Suppressor macrophage (primary cell): ENCODE measurements around the gene ABI1.
A peak's percentile ranks its signal among the peaks of the same experiment; 100 is the strongest.
"Not testable (repeated sequence)": the region's sequence is repeated elsewhere in the genome, so short reads cannot be mapped to it uniquely, and the experiment has no call there.

ENCODE experiments used
- DNase-seq, 4 experiments: peaks; one replicate each; pipeline ENCODE4 v3.0.0-alpha.2; 2020 to 2022
- total RNA-seq, 17 experiments: gene quantifications; one replicate each; lab custom pipeline; 2026; ENCODE audit warnings: mixed read lengths in 6 of 17, inconsistent platforms in 3 of 17; lab: John Stamatoyannopoulos, UW

Gene ABI1
- 126 to 515 (median 223) reads per million in 17 experiments for total RNA-seq

DNA sequence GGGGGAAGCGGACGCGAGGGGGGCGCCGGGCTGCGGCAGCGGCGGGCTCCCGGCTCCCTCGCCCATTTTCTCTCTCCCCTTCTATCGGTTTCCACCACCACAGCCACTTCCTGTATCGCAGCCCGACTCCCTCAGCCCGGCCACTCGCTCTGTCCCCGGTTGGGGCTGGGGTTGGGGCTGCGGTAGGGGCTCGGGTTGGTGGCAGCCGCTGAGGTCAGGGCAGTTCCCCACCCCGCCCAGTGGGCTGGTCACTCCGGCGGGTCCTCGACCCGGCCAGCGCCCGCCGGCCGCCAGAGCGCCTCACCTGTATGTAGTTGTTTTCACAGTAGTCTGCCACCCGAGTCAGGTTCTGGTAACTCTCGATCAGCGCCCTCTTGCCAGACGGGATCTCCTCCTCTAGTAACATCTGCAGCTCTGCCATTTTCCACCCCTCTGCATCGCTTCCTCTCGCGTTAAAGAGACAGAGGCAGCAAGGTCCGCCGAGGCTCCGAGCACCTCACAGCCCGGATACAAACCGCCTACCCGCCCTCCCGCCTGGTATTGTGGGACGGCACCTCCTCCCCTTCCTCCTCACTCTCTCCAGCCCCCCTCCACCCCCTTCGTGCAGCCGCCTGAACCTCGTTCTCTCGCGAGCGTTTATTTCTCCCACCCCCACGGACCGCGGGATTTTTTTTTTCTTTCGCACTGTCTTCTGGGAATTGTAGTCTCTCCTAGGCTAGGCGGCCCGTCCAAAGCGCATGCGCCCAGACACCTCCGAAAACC lies at the start of gene ABI1:
Gene ABI1 (minus strand): TSS at position 516 of the 762 bp plus-strand sequence. CDS start 95 bp downstream, at position 421.
- peak; percentile 99 to 100 (median 100) for DNase-seq

DNA sequence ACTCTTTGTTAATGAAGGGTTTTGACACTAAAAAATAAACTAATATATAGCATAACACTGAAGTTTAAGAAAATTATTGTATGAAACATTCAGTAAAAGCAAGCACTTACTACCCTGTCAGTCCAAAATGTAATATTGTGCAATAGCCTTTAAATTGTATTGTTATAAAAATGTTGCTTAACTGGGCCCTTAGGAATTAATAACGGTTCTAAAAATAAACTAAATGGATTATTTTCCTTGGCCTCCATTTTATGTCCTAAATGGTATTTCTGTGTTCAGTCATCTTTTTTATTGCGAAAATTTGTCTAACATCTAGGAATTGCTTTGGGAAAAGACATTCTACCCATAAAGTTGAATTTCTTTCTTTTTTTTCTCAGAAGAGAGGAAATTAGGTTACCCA lies 49.0 kb upstream of the ABI1 start:
- no peak for DNase-seq

DNA sequence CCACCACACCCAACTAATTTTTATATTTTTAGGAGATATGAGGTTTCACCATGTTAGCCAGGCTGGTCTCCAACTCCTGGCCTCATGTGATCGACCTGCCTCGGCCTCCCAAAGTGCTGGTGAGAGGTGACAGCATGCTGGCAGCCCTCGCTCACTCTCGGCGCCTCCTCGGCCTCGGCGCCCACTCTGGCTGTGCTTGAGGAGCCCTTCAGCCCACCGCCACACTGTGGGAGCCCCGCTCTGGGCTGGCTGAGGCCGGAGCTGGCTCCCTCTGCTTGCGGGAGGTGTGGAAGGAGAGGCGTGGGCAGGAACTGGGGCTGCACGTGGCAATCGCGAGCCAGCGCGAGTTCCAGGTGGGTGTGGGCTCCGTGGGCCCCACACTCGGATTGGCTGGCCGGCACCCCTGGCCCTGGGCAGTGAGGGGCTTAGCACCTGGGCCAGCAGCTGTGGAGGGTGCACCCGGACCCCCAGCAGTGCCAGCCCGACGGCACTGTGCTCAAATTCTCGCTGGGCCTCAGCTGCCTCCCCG lies 44.6 kb upstream of the ABI1 start:
- DNase-seq, result not testable (repeated sequence)

DNA sequence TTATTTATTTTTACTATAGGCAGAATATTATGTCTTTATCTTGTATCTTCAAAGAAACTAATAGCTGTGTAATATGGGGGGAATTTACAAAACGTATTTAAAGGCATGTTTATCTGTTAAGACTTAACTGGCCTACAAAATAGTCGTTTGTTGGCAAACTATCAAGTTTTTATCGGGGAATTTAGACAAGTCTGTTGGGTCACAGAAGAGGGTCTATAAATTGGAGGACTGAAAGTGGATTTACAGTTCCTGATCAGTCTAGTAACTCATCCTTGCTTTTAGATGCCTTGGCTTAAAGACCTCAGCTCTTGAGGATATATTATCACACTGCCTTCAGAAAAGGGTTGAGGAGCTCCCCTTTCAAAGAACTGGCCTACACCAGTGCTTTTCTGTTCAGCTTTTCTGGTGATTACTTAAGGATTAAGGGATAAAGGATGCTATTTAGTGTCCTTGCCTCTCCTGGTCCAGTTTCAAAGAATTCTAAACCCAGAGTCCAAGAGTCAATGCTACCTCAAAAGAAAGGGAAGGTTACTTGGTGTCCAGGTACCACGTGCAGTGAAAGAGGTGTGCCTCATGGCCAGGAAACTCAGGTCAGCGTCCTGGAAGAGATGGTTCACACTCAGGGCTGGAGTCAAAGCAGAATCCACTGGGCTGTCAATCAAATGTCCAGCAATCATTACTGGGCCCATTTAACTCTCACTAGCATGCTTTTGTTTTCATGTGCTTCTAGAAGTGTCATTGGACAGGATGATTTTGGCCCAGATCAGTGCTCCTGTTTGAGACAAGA lies 42.9 kb upstream of the ABI1 start:
- DNase-seq, result no peak

DNA sequence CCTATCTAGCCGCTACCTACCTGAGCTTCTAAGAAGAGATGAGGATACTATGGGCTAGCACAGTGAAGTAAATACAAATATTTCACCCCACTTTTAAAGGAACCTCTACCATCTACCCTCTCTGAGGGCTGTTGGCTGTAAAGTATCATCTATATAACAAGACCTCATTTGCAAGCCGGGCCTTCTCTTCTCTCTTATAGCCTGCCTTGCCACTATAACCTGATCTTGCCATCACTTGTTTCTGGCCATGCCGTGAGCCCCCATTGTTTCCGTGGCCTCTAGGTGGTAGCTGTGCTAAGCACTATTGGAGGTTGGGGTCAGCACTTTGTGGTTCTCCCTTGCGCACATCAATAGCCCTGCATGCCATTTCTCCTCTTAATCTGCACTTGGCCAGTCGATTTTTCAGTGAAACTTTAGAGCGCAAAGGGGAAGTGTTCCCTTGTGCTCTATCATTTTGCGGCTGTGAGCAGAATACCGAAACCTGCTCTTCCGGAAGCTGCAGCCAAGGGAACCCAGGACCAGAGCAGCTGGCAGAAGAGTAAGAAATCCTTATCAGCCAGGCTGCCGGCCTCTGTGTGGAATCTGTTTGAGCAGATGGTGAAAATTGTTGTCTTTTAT lies 31.7 kb upstream of the ABI1 start:
- DNase-seq, result peak in 2 of 4 experiments; percentile 13 to 16

DNA sequence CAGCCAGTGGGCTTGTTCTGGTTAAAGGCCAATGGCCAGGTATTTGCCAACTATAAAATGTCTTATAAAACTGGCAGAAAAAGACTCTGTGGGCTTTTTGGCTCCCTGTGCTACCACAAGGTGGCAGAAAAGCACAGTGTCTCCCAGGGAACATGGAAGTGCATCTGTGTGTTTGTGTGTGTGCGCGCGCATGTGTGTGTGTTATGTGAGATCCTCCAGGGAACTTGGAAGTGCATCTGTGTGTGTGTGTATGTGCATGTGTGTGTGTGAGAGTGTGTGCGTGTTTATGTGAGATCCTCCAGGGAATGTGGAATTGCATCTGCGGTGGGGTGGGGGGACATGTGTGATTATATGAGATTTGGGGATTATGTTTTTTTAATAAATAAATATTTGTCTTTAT lies 30.2 kb upstream of the ABI1 start:
- DNase-seq, result peak; percentile 72 to 77 (median 76)

DNA sequence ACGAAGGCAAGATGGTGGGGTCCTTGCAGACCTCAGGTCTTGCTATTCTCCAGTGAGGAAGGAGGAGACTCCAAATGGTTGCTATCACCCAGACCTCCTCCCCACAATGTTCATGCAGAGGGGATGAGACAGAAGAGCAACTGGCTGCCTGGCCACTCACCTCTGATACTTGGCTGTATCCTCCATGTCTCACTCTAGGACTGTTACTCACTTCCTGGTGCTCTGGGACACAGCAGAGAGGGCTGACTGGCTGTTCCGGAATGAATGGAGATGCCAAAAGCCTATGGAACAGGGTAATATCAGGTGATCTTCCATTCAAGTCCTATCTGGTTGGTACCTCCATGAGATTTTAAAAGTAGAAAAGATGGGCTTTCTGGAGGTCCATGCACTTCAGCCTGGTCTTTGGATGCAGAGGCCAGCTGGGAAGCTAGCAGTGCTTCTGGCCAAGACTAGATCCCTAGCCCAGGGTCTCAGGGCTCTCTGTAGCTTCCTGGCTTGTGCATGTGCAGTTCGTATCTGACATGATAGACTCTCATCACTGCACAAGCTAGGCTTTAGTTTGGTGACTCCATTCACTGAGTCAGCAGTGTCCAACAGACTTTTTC lies 27.0 kb upstream of the ABI1 start:
- DNase-seq, result no peak

DNA sequence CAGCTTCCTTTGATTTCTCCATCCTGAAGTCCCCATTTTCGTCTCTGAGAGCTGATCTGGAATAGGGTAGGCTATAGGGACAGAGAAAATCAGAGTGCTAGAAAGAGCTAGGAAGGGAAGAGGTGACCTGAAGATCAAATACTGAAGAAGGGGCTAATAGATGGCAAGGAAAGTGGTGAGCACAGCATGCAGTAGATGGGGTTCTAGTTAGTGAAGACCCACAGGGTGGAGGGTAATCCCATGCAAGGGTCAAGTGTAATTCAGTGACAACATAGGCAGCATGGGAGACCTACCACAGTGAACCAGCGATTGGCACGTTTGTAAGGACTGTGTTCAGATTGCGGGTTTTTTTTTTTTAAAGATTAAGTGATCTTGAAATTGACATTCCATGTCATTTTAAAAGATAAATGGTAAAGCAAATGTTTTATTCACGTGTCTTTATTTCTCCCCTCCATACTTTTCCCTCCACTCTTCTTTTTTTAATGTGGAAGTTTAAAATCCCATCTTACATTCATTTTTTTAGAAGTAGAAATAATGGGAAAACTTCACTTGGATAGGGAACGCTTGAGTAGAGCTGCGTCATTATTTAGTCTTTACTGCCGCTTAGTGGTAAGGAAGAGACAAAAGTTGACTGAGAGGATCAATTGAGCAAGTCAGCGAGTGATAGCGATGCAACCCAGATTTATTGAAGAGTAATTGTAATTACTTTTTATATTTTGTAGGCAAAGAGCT lies 21.0 kb upstream of the ABI1 start:
- DNase-seq, result peak; percentile 36 to 83 (median 68)

DNA sequence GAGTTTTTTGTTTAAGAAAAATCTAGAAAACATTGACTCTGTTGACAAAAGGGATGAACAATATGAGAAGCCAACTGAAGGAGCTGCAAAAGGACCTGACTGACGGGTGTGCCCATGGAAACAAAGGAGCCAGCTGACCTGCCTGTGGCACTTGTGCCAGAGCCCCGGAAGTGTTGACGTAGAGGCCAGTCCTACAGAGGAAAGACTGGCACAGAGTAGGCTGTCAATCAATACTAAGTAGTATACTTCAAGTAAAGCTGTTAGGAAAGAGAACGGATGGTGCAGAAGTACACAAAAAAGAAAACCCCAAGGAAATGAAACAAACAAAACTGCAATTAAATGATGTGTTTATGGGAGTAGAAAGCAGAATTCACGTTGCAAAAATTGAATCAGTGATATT lies 19.0 kb upstream of the ABI1 start:
- peak in 3 of 4 experiments; percentile 29 to 49 (median 39) for DNase-seq

DNA sequence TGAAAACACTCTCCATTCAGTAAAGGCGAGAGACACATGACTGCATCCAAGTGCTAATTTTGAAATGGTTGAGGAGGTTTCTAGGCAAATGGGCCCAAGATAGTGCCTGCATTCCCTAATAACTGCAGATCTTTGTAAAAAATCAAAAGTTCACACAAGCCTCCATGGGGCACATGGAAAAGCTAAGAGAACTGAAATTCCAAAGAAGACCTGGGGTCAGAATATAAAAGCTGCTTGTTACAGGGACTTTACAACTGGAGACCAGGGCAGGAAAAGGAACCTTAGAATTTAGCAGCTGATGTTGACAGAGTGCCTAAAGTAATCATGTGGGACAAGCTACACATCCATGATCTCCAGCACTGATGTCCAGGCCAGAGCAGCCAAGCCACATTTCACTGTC lies 10.0 kb upstream of the ABI1 start:
- DNase-seq, result peak in 1 of 4 experiments; percentile 26

DNA sequence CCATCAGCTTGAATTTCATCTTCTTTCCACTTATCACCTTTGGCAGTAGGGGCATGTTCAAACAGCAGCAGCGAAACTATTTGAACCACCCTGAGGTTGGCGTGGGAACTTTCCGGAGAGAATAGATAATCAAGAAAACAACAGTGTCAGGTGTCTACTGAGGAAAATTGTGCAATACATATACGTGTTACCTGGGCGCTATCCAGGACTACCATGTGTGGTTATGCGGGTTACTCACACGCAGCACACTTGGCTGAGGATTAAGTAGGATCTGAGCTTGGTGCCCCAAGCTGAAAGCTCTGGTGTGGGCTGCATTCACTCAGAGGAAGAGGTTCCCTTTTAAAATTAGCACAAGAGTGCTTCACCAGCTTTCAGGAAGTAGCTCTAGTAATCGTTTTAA lies 8.8 kb upstream of the ABI1 start:
- DNase-seq, result peak; percentile 52 to 73 (median 68)

DNA sequence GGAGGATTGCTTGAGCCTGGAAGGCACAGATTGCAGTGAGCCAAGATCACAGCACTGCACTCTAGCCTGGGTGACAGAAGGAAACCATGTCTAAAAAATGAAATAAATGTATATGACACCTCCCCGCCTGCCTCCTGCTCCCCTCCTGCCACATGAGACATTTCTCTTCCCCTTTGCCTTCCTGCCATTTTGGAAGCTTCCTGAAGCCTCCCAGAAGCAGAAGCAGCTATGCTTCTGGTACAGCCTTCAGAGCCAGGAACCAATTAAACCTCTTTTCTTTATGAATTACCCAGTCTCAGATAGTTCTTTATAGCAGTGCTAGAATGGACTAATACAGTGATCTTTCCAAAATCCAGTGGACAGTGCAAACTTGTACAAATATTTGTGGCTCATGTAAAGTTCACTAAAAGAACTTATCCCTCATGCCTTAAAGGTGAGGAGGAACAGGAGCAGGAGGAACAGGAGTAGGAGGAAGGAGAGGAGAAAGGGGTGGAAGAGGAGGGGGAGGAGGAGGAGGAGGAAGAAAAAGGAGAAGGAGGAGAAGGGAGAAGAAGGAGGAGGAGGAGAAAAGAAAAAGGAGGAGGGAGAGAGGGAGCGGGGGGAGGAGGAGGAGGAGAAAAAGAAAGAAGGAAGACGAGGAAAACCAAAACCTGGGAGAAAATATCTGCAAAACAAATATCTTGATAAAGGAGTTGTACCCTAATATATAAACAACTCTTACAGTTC lies 2.8 kb upstream of the ABI1 start:
- DNase-seq, result peak in 3 of 4 experiments; percentile 50 to 62 (median 55)

DNA sequence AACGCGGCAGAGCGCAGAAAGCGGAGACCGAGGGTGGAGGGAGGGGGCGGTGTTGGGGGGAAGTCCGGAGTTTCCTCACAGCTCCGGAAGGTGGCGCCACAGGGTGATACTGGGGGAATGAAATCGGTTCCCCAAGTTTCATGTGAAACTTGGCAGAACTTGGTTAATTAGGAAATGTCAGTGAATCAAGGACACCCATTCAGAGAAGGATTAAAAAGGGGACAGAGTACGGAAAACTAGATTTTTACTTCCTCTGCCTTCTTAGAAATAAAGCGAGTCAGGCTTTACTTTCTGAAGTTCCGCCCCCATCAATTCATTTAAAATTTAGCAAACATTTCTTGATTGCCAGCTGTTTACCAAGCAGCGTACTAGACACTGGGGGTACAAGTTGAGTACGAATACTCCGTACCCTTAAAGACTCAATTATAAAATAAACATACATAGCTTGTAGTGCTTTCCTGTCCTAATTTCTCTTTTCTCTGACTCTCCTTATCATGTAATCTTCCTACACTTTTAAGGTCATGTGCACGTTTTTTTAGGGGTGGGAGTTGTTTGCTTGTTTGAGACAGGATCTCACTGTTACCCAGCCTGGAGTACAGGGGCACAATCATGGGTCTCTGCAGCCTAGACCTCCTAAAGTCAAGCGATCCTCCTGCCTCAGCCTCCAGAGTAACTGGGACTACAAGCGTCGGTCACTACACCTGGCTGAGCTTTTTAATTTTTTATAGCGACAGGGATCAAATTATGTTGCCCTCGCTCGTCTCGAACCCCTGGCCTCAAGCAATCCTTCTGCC lies 644 bp upstream of the ABI1 start:
- no peak for DNase-seq

DNA sequence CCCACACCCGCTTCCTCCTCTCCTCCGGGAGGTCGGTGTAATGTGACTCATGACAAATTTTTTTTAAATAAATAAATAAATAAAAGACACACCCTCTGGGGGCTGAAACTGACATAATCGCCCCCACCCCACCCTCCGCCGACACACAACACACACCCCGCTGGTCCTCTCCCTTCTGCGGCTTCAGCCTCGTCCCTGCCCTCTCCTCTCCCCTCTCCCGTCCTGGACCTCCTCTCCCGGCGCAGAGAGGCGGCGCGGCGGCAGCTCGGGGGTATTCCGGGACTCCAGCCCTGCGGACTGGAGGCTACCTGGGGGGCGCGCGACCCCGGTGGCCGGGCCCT lies 686 bp downstream of the ABI1 start:
- DNase-seq, result peak; percentile 70 to 83 (median 82)

DNA sequence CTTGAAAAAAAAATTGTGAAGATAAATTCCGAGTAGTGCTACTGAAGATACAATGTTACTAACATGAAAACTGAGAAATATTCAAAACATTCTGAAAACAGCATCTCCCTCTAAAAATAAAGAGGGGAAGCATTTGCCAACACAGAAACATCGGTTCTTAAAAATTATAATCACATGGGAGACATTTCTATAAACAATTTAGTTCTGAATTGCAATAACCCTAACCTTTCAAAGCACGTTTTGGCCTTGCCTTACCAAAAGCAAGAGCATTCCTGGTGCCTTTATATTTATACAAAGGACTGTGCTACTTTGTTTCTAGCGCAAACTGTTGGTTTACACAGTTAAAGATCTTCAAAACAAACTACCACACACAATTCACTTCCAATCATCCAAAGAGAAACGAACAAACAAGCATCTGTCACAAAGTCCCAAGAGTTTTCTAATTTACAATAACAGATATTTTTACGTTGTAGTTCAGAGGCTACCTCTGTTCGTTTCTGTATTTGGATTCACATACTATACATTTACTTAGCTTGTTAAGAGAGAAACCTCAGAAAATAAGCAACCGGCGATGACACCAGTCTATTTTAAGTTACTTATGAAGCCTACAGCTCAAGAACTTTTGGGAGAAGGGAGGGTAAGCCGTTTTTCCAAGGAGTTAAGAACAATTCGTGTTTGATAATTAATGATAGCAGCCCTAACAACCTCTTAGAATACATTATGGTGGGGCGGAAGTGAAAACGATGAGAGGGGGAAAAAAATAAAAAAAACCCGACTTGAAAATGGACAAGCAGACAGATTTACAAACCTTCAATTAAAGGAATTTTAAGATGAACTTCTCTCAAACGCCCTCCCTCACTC lies 1.3 kb downstream of the ABI1 start:
- DNase-seq, result peak in 3 of 4 experiments; percentile 8 to 24 (median 15)

DNA sequence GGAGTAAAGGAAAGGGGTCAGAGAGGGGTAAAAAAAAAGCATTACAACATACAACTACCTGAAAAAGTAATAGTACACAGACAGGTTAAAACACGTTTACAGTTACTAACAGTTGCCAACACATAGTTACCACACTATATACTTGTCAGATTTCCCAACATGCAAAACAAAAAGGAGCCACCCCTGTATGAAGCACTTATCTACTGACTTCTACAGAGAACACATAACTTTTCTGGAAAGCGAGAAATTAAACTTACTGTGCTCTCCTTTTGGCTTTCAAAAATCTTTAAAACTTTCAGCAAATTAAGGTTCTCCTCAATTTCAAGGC lies 2.1 kb downstream of the ABI1 start:
- peak in 1 of 4 experiments; percentile 23 for DNase-seq

DNA sequence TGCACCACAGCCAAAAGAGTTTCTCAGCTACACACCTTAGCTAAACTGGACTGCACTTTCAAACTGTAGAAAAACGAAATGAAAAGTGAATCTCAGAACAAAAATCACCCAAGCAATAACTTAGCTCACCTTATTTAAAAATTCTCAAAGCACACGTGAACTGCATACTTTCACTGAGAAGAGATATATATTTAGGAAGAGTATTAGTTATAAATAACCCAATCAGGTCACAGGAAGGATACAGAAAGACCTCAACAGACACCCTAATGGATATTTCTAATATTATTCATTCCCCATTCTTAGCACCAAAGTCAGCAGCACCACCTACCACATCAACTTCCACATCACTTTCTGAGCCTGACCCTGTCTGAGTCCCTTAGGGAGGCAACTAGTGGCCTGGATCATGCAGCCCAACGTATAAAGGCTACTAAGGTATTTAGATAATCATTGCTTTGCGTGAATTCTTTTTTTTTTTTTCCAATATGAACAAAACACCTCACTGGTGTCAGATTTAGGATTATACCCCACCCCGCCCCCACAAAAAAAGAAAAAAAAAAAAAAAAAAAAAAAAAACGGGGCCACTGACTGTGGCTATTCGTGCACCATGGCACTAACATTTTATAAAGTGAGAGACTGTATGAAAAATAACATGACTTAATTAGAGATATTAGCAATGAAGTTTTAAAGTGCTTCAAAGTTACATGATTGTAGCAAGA lies 2.6 kb downstream of the ABI1 start:
- DNase-seq, result peak; percentile 24 to 56 (median 48)

DNA sequence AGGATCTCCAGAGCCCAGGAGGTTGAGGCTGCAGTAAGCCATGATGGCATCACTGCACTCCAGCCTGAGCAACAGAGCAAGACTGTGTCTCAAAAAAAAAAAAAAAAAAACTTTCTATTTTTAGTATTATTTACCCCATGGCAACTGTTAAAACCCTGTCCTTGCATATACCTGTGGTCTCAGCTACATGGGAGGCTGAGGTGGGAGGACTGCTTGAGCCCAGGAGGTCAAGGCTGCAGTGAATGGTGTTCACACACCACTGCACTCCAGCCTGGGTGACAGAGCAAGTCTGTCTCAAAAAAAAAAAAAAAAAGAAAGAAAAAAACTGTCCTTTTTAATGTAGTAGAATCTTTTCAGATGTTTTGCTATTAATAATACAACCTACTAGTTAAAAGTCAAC lies 3.2 kb downstream of the ABI1 start:
- DNase-seq, result not testable (repeated sequence)

DNA sequence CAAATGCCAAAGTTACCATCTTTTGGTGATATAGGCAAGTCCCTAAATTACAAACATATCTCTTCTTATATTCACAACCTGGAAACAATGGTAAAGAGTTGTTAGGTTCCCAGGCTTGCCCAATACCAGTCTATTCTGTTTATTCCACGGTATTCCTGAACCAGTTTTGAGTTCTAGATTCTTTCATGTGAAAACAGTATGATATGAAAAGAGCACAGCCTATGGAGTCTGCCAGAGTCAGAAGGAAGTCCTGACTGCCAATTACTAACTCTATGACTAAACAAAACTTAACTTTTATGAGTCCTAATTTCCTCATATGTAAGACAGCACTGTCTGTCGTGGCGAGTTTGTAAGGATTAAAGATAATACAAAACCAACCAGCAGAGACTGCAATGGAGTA lies 5.6 kb downstream of the ABI1 start:
- peak in 3 of 4 experiments; percentile 18 to 61 (median 57) for DNase-seq
